Type B pancreatic cell (in vitro differentiated cells): ENCODE results near the gene COPG2. TPM values are rescaled to one million over a fixed set of nuclear protein-coding genes. Genes with fewer than 3 reads are reported as not detected.

Source experiments
- DNase-seq: peaks from one replicate; pipeline ENCODE4 v3.0.0; 2021; ENCODE audit warnings: mixed read lengths; ENCODE audit not compliant: unreplicated experiment; ENCODE audit errors: extremely low spot score
- H3K27ac Mint-ChIP-seq: 2 replicates; pipeline ENCODE4 v1.8.0; 2021; ENCODE audit warnings: mild to moderate bottlenecking, mixed read lengths
- H3K27me3 Mint-ChIP-seq: 2 replicates; pipeline ENCODE4 v1.8.0; 2021; ENCODE audit warnings: mixed read lengths
- H3K36me3 Mint-ChIP-seq: 2 replicates; pipeline ENCODE4 v1.8.0; 2021; ENCODE audit warnings: mixed read lengths
- H3K4me1 Mint-ChIP-seq: one replicate; pipeline ENCODE4 v1.8.0; 2021; ENCODE audit warnings: mixed read lengths; ENCODE audit not compliant: unreplicated experiment
- H3K4me3 Mint-ChIP-seq: 2 replicates; pipeline ENCODE4 v1.8.0; 2021; ENCODE audit warnings: mild to moderate bottlenecking, mixed read lengths
- H3K9me3 Mint-ChIP-seq: 2 replicates; pipeline ENCODE4 v1.8.0; 2021; ENCODE audit warnings: mixed read lengths
- total RNA-seq: library from RNA; stranded (reverse); gene quantifications from 2 replicates; pipeline ENCODE4 v1.2.1, GENCODE V29; 2021; ENCODE audit warnings: low replicate concordance
- TF ChIP-seq, protein P1 (sequence below): fragments of 200-600 bp; sonication (generic); conservative IDR thresholded peaks from 2 replicates; pipeline ENCODE4 v1.5.0; 2021; ENCODE audit warnings: antibody characterized with exemption, mild to moderate bottlenecking

Gene COPG2
- total RNA-seq, 1 donor from 2014 or later = 51.6 TPM

DNA sequence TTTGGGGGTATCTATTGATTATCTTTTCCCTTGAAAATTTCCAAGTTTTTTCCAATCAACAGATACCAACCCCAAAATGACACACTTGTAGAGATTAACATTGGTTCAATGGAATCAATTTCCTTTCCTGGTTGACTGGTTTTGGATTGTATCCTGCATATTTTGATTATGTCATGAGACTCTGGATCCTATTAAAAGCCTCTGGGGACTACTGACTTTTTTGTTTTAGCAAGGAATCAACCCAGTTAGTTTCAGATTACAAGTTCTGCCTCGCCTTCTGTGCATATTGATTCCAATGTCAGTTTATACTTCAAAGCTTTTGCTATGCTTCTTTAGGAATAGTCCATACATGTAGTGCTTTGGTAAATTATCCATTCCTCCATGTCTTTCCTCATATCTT lies 29.2 kb downstream of the COPG2 start:
- Mint-ChIP-seq H3K27ac (no peak overlapping the region), H3K27me3 (no peaks in the 10 kb centered on the region), H3K4me1 (peaks cover 3% of the 10 kb centered on the region), H3K36me3 (peaks cover 41% of the 10 kb centered on the region), H3K4me3 (no peak overlapping the region), H3K9me3 (peaks cover 25% of the 10 kb centered on the region)
- TF ChIP-seq, protein P1, sequence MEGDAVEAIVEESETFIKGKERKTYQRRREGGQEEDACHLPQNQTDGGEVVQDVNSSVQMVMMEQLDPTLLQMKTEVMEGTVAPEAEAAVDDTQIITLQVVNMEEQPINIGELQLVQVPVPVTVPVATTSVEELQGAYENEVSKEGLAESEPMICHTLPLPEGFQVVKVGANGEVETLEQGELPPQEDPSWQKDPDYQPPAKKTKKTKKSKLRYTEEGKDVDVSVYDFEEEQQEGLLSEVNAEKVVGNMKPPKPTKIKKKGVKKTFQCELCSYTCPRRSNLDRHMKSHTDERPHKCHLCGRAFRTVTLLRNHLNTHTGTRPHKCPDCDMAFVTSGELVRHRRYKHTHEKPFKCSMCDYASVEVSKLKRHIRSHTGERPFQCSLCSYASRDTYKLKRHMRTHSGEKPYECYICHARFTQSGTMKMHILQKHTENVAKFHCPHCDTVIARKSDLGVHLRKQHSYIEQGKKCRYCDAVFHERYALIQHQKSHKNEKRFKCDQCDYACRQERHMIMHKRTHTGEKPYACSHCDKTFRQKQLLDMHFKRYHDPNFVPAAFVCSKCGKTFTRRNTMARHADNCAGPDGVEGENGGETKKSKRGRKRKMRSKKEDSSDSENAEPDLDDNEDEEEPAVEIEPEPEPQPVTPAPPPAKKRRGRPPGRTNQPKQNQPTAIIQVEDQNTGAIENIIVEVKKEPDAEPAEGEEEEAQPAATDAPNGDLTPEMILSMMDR = no peak
- DNase-seq = no peak

- DNase-seq = no peak
- Mint-ChIP-seq H3K27me3 (no peaks in the 10 kb centered on the region), H3K27ac (no peak overlapping the region), H3K4me1 (no peaks in the 10 kb centered on the region), H3K4me3 (no peak overlapping the region), H3K9me3 (peaks cover 14% of the 10 kb centered on the region), H3K36me3 (peaks cover 19% of the 10 kb centered on the region)
- TF ChIP-seq, protein P1 = no peak
Observed at GRCh38 chr7:130632111-130632510, 36.4 kb downstream of the COPG2 start.

- DNase-seq = no peak
- peaks cover 13% of the 10 kb centered on the region for H3K9me3 Mint-ChIP-seq
- H3K36me3 Mint-ChIP-seq = peaks cover 34% of the 10 kb centered on the region
- TF ChIP-seq, protein P1 = no peak
- no peak overlapping the region for H3K27ac Mint-ChIP-seq
- no peak overlapping the region for H3K4me3 Mint-ChIP-seq
- H3K4me1 Mint-ChIP-seq = no peaks in the 10 kb centered on the region
- no peaks in the 10 kb centered on the region for H3K27me3 Mint-ChIP-seq
Observed at GRCh38 chr7:130628901-130629300, 39.6 kb downstream of the COPG2 start.

- no peak overlapping the region for H3K4me3 Mint-ChIP-seq
- DNase-seq = no peak
- H3K27ac Mint-ChIP-seq = no peak overlapping the region
- no peaks in the 10 kb centered on the region for H3K27me3 Mint-ChIP-seq
- TF ChIP-seq, protein P1 = no peak
- peaks cover 32% of the 10 kb centered on the region for H3K36me3 Mint-ChIP-seq
- H3K4me1 Mint-ChIP-seq = no peaks in the 10 kb centered on the region
- peaks cover 13% of the 10 kb centered on the region for H3K9me3 Mint-ChIP-seq
Observed at GRCh38 chr7:130627775-130628174, 40.8 kb downstream of the COPG2 start.

GRCh38 chr7:130622866-130623265 lies 45.7 kb downstream of the COPG2 start:
- TF ChIP-seq, protein P1 = no peak
- H3K36me3 Mint-ChIP-seq = peaks cover 32% of the 10 kb centered on the region
- H3K9me3 Mint-ChIP-seq = peaks cover 12% of the 10 kb centered on the region
- no peaks in the 10 kb centered on the region for H3K4me1 Mint-ChIP-seq
- no peak overlapping the region for H3K4me3 Mint-ChIP-seq
- DNase-seq = no peak
- no peaks in the 10 kb centered on the region for H3K27me3 Mint-ChIP-seq
- no peak overlapping the region for H3K27ac Mint-ChIP-seq

DNA sequence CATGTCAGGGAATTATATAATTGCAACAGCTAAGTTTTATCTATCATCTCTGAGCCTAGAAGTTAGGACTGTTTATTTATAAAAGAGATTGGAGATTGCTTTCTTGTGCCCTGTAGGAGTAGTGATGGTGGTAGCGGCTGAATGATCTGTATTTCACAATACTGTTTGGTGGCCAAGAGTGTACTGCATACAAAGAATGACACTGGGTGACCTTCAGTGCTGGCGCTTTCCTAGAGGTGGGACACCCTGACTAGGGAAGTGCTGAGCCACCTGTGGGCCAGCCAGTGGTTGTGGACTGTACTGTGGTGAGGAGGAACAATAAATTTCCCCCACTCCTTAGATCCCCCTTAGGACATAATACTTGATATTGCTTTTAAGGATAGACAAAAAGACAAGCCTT lies 53.0 kb downstream of the COPG2 start:
- DNase-seq = no peak
- no peak overlapping the region for H3K27ac Mint-ChIP-seq
- no peaks in the 10 kb centered on the region for H3K27me3 Mint-ChIP-seq
- H3K36me3 Mint-ChIP-seq = peaks cover 51% of the 10 kb centered on the region
- TF ChIP-seq, protein P1 = no peak
- H3K9me3 Mint-ChIP-seq = peaks cover 5% of the 10 kb centered on the region
- no peaks in the 10 kb centered on the region for H3K4me1 Mint-ChIP-seq
- no peak overlapping the region for H3K4me3 Mint-ChIP-seq
